A673 (cell line): ENCODE measurements around the gene PLAAT4. TPM values are rescaled to one million over a fixed set of nuclear protein-coding genes. Genes with fewer than 3 reads are reported as not detected.
A peak's percentile ranks its signal among the peaks of the same experiment; 100 is the strongest.
"Not testable (repeated sequence)": the region's sequence is repeated elsewhere in the genome, so short reads cannot be mapped to it uniquely, and the experiment has no call there.

Source experiments
- BruUV-seq: library from RNA; stranded (reverse); fragments of 400-500 nt; replicated peaks from 2 replicates; lab custom pipeline; 2021; lab: Mats Ljungman, UMichigan
- CTCF ChIA-PET: fragments of 300-600 bp; sonication (Branson Sonifier 250); formaldehyde crosslinking; loops from one replicate; lab custom pipeline; 2022; ENCODE audit warnings: antibody characterized with exemption; lab: Charles Lee
- POLR2A ChIA-PET: fragments of 300-600 bp; sonication (Branson Sonifier 250); formaldehyde crosslinking; loops from one replicate; lab custom pipeline; 2022; ENCODE audit warnings: antibody characterized with exemption; ENCODE audit not compliant: low non-redundant PET; lab: Charles Lee
- DNase-seq: peaks from one replicate; pipeline ENCODE4 v3.0.0-alpha.2; 2015; ENCODE audit warnings: low spot score
- H3K27ac ChIP-seq: fragments of 200-600 bp; sonication (generic); 2 replicates; pipeline ENCODE4 v1.5.1; 2016; ENCODE audit warnings: mixed run types, low read depth, mild to moderate bottlenecking, mixed read lengths, antibody characterized with exemption, low read length; ENCODE audit not compliant: poor library complexity, severe bottlenecking
- H3K27me3 ChIP-seq: fragments of 200-600 bp; sonication (generic); replicated peaks from 2 replicates; pipeline ENCODE4 v1.6.1; 2017; ENCODE audit warnings: mixed run types, low read depth, mild to moderate bottlenecking, mixed read lengths, antibody characterized with exemption, low read length; ENCODE audit not compliant: insufficient read depth, poor library complexity
- H3K36me3 ChIP-seq: fragments of 200-600 bp; sonication (generic); 2 replicates; pipeline ENCODE4 v1.6.1; 2016; ENCODE audit warnings: mixed run types, mild to moderate bottlenecking, mixed read lengths, antibody characterized with exemption, low read length; ENCODE audit not compliant: insufficient read depth, poor library complexity, severe bottlenecking
- H3K4me1 ChIP-seq: fragments of 200-600 bp; sonication (generic); 2 replicates; pipeline ENCODE4 v1.6.1; 2017; ENCODE audit warnings: mixed run types, mild to moderate bottlenecking, mixed read lengths, antibody characterized with exemption, low read length; ENCODE audit not compliant: insufficient read depth, poor library complexity, severe bottlenecking
- H3K4me3 ChIP-seq: fragments of 200-600 bp; sonication (generic); 2 replicates; pipeline ENCODE4 v1.5.1; 2016; ENCODE audit warnings: low read depth, mixed run types, mild to moderate bottlenecking, mixed read lengths, low read length; ENCODE audit not compliant: poor library complexity, severe bottlenecking
- H3K9me3 ChIP-seq: fragments of 200-600 bp; sonication (generic); 2 replicates; pipeline ENCODE4 v1.6.1; 2016; ENCODE audit warnings: mixed run types, low read depth, mild to moderate bottlenecking, mixed read lengths, antibody characterized with exemption, low read length; ENCODE audit not compliant: poor library complexity, severe bottlenecking
- EZH2 ChIP-seq: fragments of 200-600 bp; sonication (generic); IDR thresholded peaks from 2 replicates; pipeline ENCODE4 v1.6.1; 2017; ENCODE audit warnings: borderline replicate concordance, low read depth, mild to moderate bottlenecking, mixed read lengths, antibody characterized with exemption, low read length; ENCODE audit not compliant: poor library complexity, severe bottlenecking
- intact Hi-C: fragments of 100-400 bp; cut with micrococcal nuclease; formaldehyde crosslinking; loops from one replicate; pipeline ENCODE4 v1.10.0; 2022; ENCODE audit not compliant: unreplicated experiment
- total RNA-seq: library from RNA; stranded (reverse); gene quantifications from 2 replicates; pipeline ENCODE4 v1.2.3, GENCODE V29; 2021
- TF ChIP-seq, protein P1 (sequence below): fragments of 300-800, 200-600 bp; sonication (generic); conservative IDR thresholded peaks from 2 replicates; pipeline ENCODE4 v1.5.1; 2017; ENCODE audit warnings: low read depth, mild to moderate bottlenecking, antibody characterized with exemption, low read length, moderate library complexity, mixed read lengths

The PLAAT4 gene
- total RNA-seq, 1 experiment from 2014 or later, result 0.97 TPM

DNA sequence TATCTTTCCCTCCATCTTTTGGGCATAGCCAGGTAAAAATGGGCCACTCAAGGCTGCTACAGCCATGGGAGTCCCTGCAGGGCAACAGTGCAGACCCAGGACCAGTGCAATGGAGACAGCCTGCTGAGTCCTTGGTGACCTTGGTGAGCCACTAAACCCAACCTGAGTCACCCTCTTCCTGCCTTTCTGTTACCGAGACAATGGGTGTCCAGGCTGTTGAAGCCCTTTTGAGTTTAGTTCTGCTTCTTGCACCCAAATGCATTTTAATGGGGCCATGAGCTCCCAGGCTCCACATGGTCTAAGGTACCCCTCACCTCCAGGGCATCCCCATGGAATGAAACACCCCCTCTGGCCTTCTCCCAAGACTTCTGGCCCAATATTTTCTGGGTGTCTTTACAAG, 874 bp upstream of the PLAAT4 start:
- ChIA-PET CTCF (no interaction called here), POLR2A (interaction anchor here (0.5 kb wide), 1 partner anchor 648 kb away, joined by 9 read pairs; no protein-coding TSS in a partner anchor)
- Histone ChIP-seq H3K4me3 (no peak overlapping the region), H3K27ac (no peak overlapping the region), H3K4me1 (peaks cover 7% of the 10 kb centered on the region), H3K36me3 (no peaks in the 10 kb centered on the region), H3K9me3 (no peaks in the 10 kb centered on the region), H3K27me3 (no peaks in the 10 kb centered on the region)
- BruUV-seq, result no TSS peak
- no peak for DNase-seq
- TF ChIP-seq EZH2, result no peak
- TF ChIP-seq, protein P1, sequence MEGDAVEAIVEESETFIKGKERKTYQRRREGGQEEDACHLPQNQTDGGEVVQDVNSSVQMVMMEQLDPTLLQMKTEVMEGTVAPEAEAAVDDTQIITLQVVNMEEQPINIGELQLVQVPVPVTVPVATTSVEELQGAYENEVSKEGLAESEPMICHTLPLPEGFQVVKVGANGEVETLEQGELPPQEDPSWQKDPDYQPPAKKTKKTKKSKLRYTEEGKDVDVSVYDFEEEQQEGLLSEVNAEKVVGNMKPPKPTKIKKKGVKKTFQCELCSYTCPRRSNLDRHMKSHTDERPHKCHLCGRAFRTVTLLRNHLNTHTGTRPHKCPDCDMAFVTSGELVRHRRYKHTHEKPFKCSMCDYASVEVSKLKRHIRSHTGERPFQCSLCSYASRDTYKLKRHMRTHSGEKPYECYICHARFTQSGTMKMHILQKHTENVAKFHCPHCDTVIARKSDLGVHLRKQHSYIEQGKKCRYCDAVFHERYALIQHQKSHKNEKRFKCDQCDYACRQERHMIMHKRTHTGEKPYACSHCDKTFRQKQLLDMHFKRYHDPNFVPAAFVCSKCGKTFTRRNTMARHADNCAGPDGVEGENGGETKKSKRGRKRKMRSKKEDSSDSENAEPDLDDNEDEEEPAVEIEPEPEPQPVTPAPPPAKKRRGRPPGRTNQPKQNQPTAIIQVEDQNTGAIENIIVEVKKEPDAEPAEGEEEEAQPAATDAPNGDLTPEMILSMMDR, result no peak
- intact Hi-C loops, result no loop called here

DNA sequence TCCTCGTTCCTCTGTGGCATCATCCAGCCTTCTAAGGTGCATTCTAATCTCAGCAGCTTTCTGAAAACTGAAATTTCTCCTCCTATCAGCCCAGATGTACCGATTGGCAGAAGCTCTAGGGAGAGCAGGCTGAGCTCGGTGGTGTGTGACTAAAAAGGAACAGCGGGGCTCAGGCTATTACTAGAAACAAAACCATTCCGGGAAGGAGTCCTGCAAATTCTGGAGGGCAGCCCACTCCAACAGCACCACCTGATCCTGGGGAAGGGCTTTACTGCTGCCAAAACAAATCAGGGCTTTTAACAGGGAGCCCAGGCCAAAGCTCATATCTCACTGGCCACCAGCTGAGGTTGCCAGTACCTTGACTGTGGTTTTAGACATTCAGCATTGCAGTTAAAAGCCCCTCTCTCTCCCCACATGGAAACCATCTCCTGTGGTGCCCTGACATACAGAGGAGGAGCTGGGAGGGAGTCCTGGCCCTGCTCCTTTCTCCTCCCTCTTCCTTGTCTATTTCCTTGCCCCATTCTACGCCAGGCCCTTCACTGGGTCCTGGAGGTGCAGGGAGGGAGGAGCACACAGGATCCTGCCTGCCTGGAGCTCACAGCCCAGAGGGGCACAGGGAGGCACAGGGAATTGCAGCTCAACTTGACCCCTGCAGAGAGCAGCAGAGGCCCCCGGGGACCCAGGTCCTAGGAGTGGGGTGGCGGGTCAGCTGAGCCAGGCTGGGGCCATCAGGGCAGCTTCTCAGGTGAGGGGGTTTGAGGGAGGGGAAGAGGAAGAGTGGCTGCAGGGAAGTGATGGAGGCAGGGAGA, 889 bp downstream of the PLAAT4 start:
- peaks cover 7% of the 10 kb centered on the region for H3K4me1 ChIP-seq
- TF ChIP-seq EZH2, result no peak
- TF ChIP-seq, protein P1, result no peak
- H3K27me3 ChIP-seq, result no peaks in the 10 kb centered on the region
- BruUV-seq, result no TSS peak
- no peak for DNase-seq
- POLR2A ChIA-PET, result no interaction called here
- no peaks in the 10 kb centered on the region for H3K9me3 ChIP-seq
- no peak overlapping the region for H3K27ac ChIP-seq
- no peaks in the 10 kb centered on the region for H3K36me3 ChIP-seq
- intact Hi-C loops, result no loop called here
- peak overlapping the region; percentile 37 for H3K4me3 ChIP-seq
- CTCF ChIA-PET, result interaction anchor here (0.5 kb wide), 1 partner anchor 769 kb away, joined by 4 read pairs; no protein-coding TSS in a partner anchor

DNA sequence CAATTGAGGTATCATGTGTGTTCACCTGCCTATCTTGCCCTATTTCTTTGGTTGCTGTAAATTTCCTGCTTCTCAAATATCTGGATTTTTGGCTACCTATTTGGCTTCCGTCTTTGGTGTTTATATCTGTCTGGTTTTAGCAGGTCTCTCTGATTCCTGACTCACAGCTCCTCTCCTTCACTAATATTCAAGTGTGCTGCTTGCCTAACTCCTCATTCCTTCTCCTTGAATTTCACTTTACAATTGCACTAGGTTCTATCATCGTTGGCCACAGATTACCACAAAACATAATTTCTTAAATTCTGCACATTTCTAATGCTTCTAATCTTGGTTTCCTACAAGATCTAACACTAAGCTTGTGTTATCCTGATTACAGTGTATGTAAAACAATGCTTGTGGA, 5.9 kb downstream of the PLAAT4 start:
- intact Hi-C loops, BruUV-seq, H3K4me3 ChIP-seq, H3K27me3 ChIP-seq, DNase-seq, H3K4me1 ChIP-seq, CTCF ChIA-PET, POLR2A ChIA-PET, H3K9me3 ChIP-seq, H3K27ac ChIP-seq, H3K36me3 ChIP-seq: not testable (repeated sequence)
